ENCODE measurements around the gene PDE8B.

DNA sequence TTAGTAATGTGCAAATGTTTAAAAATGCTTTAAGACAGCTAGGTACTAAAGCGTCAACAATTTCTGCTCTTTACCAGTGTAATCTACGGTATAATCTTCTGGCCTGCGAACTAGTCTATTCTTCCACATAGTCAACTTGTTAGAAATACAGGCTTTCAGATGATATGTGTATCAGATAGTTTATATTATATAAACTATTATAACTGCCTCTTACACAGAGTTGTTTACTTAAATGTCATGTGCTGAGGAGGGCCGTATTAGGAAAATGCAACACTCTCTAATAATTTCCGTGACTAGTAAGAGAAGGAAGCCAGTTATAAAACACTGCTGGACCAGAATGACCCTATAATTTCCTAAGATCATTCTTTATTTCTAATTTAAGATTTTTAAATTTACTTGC lies 218.0 kb downstream of the PDE8B start:
- TF ChIP-seq USF1 (IDR thresholded peaks at IDR 0.05) (no peak), CREB1 (IDR thresholded peaks at IDR 0.05; ENCODE audit: low read depth) (no peak), MAX (IDR thresholded peaks at IDR 0.05) (no peak), REST (IDR thresholded peaks at IDR 0.05; ENCODE audit: low read depth) (no peak), TAF1 (IDR thresholded peaks at IDR 0.05; ENCODE audit: low read depth) (no peak), YY1 (IDR thresholded peaks at IDR 0.05; ENCODE audit: low read depth) (no peak), CEBPB (IDR thresholded peaks at IDR 0.05) (no peak), EP300 (IDR thresholded peaks at IDR 0.05; ENCODE audit: borderline replicate concordance) (no peak)

Measured in Ishikawa (cell line).